Measurements from ENCODE around the gene RNASE8. TPM values are rescaled to one million over a fixed set of nuclear protein-coding genes. Genes with fewer than 3 reads are reported as not detected.

Gene RNASE8
- polyA plus RNA-seq, 3 donors: not detected

GRCh38 chr14:21056520-21057163, 980 bp upstream of the RNASE8 start:
- H2AFZ ChIP-seq (ENCODE audit: insufficient read depth, low read depth, low read length, poor library complexity, severe bottlenecking): no peak overlapping the region
- no peak overlapping the region for H3K27ac Mint-ChIP-seq
- no peak overlapping the region for H3K4me3 Mint-ChIP-seq

GRCh38 chr14:21058903-21059302, 1.3 kb downstream of the RNASE8 start:
- 98% methylated on average over 5 of the region's 5 CpGs for WGBS (ENCODE audit: insufficient coverage)
- TF ChIP-seq, protein P1, sequence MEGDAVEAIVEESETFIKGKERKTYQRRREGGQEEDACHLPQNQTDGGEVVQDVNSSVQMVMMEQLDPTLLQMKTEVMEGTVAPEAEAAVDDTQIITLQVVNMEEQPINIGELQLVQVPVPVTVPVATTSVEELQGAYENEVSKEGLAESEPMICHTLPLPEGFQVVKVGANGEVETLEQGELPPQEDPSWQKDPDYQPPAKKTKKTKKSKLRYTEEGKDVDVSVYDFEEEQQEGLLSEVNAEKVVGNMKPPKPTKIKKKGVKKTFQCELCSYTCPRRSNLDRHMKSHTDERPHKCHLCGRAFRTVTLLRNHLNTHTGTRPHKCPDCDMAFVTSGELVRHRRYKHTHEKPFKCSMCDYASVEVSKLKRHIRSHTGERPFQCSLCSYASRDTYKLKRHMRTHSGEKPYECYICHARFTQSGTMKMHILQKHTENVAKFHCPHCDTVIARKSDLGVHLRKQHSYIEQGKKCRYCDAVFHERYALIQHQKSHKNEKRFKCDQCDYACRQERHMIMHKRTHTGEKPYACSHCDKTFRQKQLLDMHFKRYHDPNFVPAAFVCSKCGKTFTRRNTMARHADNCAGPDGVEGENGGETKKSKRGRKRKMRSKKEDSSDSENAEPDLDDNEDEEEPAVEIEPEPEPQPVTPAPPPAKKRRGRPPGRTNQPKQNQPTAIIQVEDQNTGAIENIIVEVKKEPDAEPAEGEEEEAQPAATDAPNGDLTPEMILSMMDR (IDR thresholded peaks at IDR 0.05): no peak
- H3K27me3 ChIP-seq (ENCODE audit: control insufficient read depth in 2 of 2, insufficient read depth in 2 of 2, low read length in 2 of 2): peaks cover 0 to 8% of the 10 kb centered on the region in 2 donors

More at GRCh38 chr14:21056520-21057163, 980 bp upstream of the RNASE8 start:
- no peaks in the 10 kb centered on the region for H3K79me2 ChIP-seq (ENCODE audit: insufficient read depth, low read length)
- no peak overlapping the region for H3K27ac ChIP-seq (ENCODE audit: low read depth in 1 of 2, low read length in 2 of 2)
- H3K27me3 ChIP-seq (ENCODE audit: control insufficient read depth in 2 of 2, insufficient read depth in 2 of 2, low read length in 2 of 2): peaks cover 0 to 9% of the 10 kb centered on the region in 2 donors
- no peak overlapping the region for H3K4me2 ChIP-seq (replicated peaks; ENCODE audit: extremely low read depth, low read length, poor library complexity, severe bottlenecking)
- Mint-ChIP-seq H3K27me3 (ENCODE audit: low read depth in 3 of 3) (peaks cover 2 to 9% (median 5%) of the 10 kb centered on the region in 3 donors), H3K4me1 (no peaks in the 10 kb centered on the region), H3K36me3 (no peaks in the 10 kb centered on the region), H3K9me3 (no peaks in the 10 kb centered on the region)
- no peak overlapping the region for H3K9ac ChIP-seq (ENCODE audit: insufficient read depth, low read length, poor library complexity, severe bottlenecking)
- intact Hi-C loops (cut with micrococcal nuclease): loop anchor here in 1 of 2 donors (5.0 kb wide), 1 partner anchor 39 kb away; no protein-coding TSS in a partner anchor
- H3K4me3 ChIP-seq (replicated peaks in 1 of 3; ENCODE audit: low read depth in 2 of 3, low read length in 3 of 3): no peak overlapping the region
- no peaks in the 10 kb centered on the region for H4K20me1 ChIP-seq (ENCODE audit: insufficient read depth, low read length)
- no peaks in the 10 kb centered on the region for H3K9me3 ChIP-seq (replicated peaks in 1 of 2; ENCODE audit: control insufficient read depth in 1 of 2, insufficient read depth in 1 of 2, low read length in 2 of 2)
- no peak for DNase-seq
- WGBS (ENCODE audit: insufficient coverage): 71% methylated on average over 4 of the region's 10 CpGs
- no peaks in the 10 kb centered on the region for H3K36me3 ChIP-seq (replicated peaks in 1 of 2; ENCODE audit: control insufficient read depth in 1 of 2, insufficient read depth in 2 of 2, low read length in 2 of 2)
- TF ChIP-seq, protein P1 (IDR thresholded peaks at IDR 0.05): no peak
- no peaks in the 10 kb centered on the region for H3K4me1 ChIP-seq (ENCODE audit: control insufficient read depth in 1 of 2, insufficient read depth in 2 of 2, low read length in 2 of 2)

More at GRCh38 chr14:21058903-21059302, 1.3 kb downstream of the RNASE8 start:
- no peaks in the 10 kb centered on the region for H4K20me1 ChIP-seq (ENCODE audit: insufficient read depth, low read length)
- H3K27ac ChIP-seq (ENCODE audit: low read depth in 1 of 2, low read length in 2 of 2): no peak overlapping the region
- Mint-ChIP-seq H3K27ac (no peak overlapping the region), H3K4me1 (no peaks in the 10 kb centered on the region), H3K9me3 (no peaks in the 10 kb centered on the region), H3K27me3 (ENCODE audit: low read depth in 3 of 3) (peaks cover 5 to 11% (median 9%) of the 10 kb centered on the region in 3 donors), H3K4me3 (no peak overlapping the region), H3K36me3 (no peaks in the 10 kb centered on the region)
- H2AFZ ChIP-seq (ENCODE audit: insufficient read depth, low read depth, low read length, poor library complexity, severe bottlenecking): no peak overlapping the region
- intact Hi-C loops (cut with micrococcal nuclease): loop anchor here in 1 of 2 donors (5.0 kb wide), 1 partner anchor 42 kb away; no protein-coding TSS in a partner anchor
- no peaks in the 10 kb centered on the region for H3K4me1 ChIP-seq (ENCODE audit: control insufficient read depth in 1 of 2, insufficient read depth in 2 of 2, low read length in 2 of 2)
- H3K9ac ChIP-seq (ENCODE audit: insufficient read depth, low read length, poor library complexity, severe bottlenecking): no peak overlapping the region
- H3K36me3 ChIP-seq (replicated peaks in 1 of 2; ENCODE audit: control insufficient read depth in 1 of 2, insufficient read depth in 2 of 2, low read length in 2 of 2): no peaks in the 10 kb centered on the region
- no peak overlapping the region for H3K4me2 ChIP-seq (replicated peaks; ENCODE audit: extremely low read depth, low read length, poor library complexity, severe bottlenecking)
- DNase-seq: no peak
- H3K4me3 ChIP-seq (replicated peaks in 1 of 3; ENCODE audit: low read depth in 2 of 3, low read length in 3 of 3): no peak overlapping the region
- no peaks in the 10 kb centered on the region for H3K9me3 ChIP-seq (replicated peaks in 1 of 2; ENCODE audit: control insufficient read depth in 1 of 2, insufficient read depth in 1 of 2, low read length in 2 of 2)
- no peaks in the 10 kb centered on the region for H3K79me2 ChIP-seq (ENCODE audit: insufficient read depth, low read length)

Data from CD14-positive monocyte (primary cell).